ENCODE measurements around the gene GALNS. TPM values are rescaled to one million over a fixed set of nuclear protein-coding genes. Genes with fewer than 3 reads are reported as not detected.

GALNS gene
- total RNA-seq, 1 experiment from 2014 or later, result 62.3 TPM

- Histone ChIP-seq H3K4me2 (no peak overlapping the region), H3K36me3 (ENCODE audit: low read depth) (no peaks in the 10 kb centered on the region), H3K9me3 (ENCODE audit: insufficient read depth, low read depth) (no peaks in the 10 kb centered on the region), H3K4me1 (replicated peaks; ENCODE audit: insufficient read depth) (no peaks in the 10 kb centered on the region), H3K79me2 (ENCODE audit: low read depth) (no peaks in the 10 kb centered on the region), H4K20me1 (ENCODE audit: insufficient read depth) (no peaks in the 10 kb centered on the region), H3K4me3 (no peak overlapping the region), H3K27ac (no peak overlapping the region), H3K9me2 (ENCODE audit: insufficient read depth) (no peaks in the 10 kb centered on the region), H3K27me3 (ENCODE audit: insufficient read depth, low read depth) (no peaks in the 10 kb centered on the region), H3F3A (ENCODE audit: insufficient read depth, low read depth) (no peaks in the 10 kb centered on the region), H2AFZ (no peak overlapping the region)
- ChIA-PET POLR2A (ENCODE audit: unreplicated experiment) (no interaction called here), CTCF (no interaction called here)
- no peak for DNase-seq
- TF ChIP-seq CTCF (conservative IDR thresholded peaks at IDR 0.05) (no peak), EZH2 (IDR thresholded peaks at IDR 0.05; ENCODE audit: low read depth) (no peak)
- no TSS peak for BruUV-seq (replicated peaks)
- intact Hi-C loops (cut with micrococcal nuclease; ENCODE audit: unreplicated experiment), result no loop called here
Measured at GRCh38 chr16:88840600-88841215, 16.0 kb downstream of the GALNS start.

- H3K4me3 ChIP-seq, result no peak overlapping the region
- H3K27me3 ChIP-seq (ENCODE audit: insufficient read depth, low read depth), result no peaks in the 10 kb centered on the region
- H3K27ac ChIP-seq, result no peak overlapping the region
- H3K4me1 ChIP-seq (replicated peaks; ENCODE audit: insufficient read depth), result no peaks in the 10 kb centered on the region
- H3K36me3 ChIP-seq (ENCODE audit: low read depth), result no peaks in the 10 kb centered on the region
- H3K9me3 ChIP-seq (ENCODE audit: insufficient read depth, low read depth), result no peaks in the 10 kb centered on the region
- TF ChIP-seq CTCF (conservative IDR thresholded peaks at IDR 0.05) (no peak), EZH2 (IDR thresholded peaks at IDR 0.05; ENCODE audit: low read depth) (no peak)
- no peaks in the 10 kb centered on the region for H4K20me1 ChIP-seq (ENCODE audit: insufficient read depth)
- POLR2A ChIA-PET (ENCODE audit: unreplicated experiment), result no interaction called here
- no TSS peak for BruUV-seq (replicated peaks)
- no peaks in the 10 kb centered on the region for H3F3A ChIP-seq (ENCODE audit: insufficient read depth, low read depth)
- H3K9me2 ChIP-seq (ENCODE audit: insufficient read depth), result no peaks in the 10 kb centered on the region
- CTCF ChIA-PET, result no interaction called here
- no peak overlapping the region for H3K4me2 ChIP-seq
- intact Hi-C loops (cut with micrococcal nuclease; ENCODE audit: unreplicated experiment), result no loop called here
- DNase-seq, result no peak
- H2AFZ ChIP-seq, result no peak overlapping the region
- H3K79me2 ChIP-seq (ENCODE audit: low read depth), result no peaks in the 10 kb centered on the region
Measured at GRCh38 chr16:88839745-88840599, 16.8 kb downstream of the GALNS start.

- intact Hi-C loops (cut with micrococcal nuclease; ENCODE audit: unreplicated experiment), result no loop called here
- Histone ChIP-seq H3F3A (ENCODE audit: insufficient read depth, low read depth) (no peaks in the 10 kb centered on the region), H3K36me3 (ENCODE audit: low read depth) (no peaks in the 10 kb centered on the region), H3K4me1 (replicated peaks; ENCODE audit: insufficient read depth) (no peaks in the 10 kb centered on the region), H2AFZ (no peak overlapping the region), H3K9me3 (ENCODE audit: insufficient read depth, low read depth) (no peaks in the 10 kb centered on the region), H3K79me2 (ENCODE audit: low read depth) (no peaks in the 10 kb centered on the region), H3K27ac (no peak overlapping the region), H4K20me1 (ENCODE audit: insufficient read depth) (no peaks in the 10 kb centered on the region), H3K27me3 (ENCODE audit: insufficient read depth, low read depth) (no peaks in the 10 kb centered on the region), H3K4me2 (no peak overlapping the region), H3K4me3 (no peak overlapping the region), H3K9me2 (ENCODE audit: insufficient read depth) (no peaks in the 10 kb centered on the region)
- no peak for TF ChIP-seq CTCF (conservative IDR thresholded peaks at IDR 0.05)
- no peak for DNase-seq
- BruUV-seq (replicated peaks), result no TSS peak
- ChIA-PET POLR2A (ENCODE audit: unreplicated experiment) (no interaction called here), CTCF (no interaction called here)
Measured at GRCh38 chr16:88839026-88839529, 17.7 kb downstream of the GALNS start.
